GM12873 (cell line): ENCODE results near the gene SCAPER.

Experiments
- CTCF ChIP-seq: IDR thresholded peaks from 2 replicates; pipeline ENCODE4 v1.5.1; 2012; ENCODE audit warnings: low read depth, mild to moderate bottlenecking, moderate library complexity, low read length, control low read depth; ENCODE audit not compliant: insufficient read depth; ENCODE audit errors: missing control alignments

The SCAPER gene

GRCh38 chr15:76626611-76627010, 278.5 kb downstream of the SCAPER start:
- TF ChIP-seq CTCF = no peak

GRCh38 chr15:76625267-76625666, 279.9 kb downstream of the SCAPER start:
- TF ChIP-seq CTCF = no peak

- no peak for TF ChIP-seq CTCF
These were observed 290.4 kb downstream of the SCAPER start for GRCh38 chr15:76614725-76615124.

GRCh38 chr15:76588811-76589747, 316.1 kb downstream of the SCAPER start:
- no peak for TF ChIP-seq CTCF

GRCh38 chr15:76585576-76585897, 319.6 kb downstream of the SCAPER start:
- TF ChIP-seq CTCF = no peak

- no peak for TF ChIP-seq CTCF
These were observed 320.1 kb downstream of the SCAPER start for GRCh38 chr15:76584868-76585575.

- TF ChIP-seq CTCF = no peak
These were observed 322.6 kb downstream of the SCAPER start for GRCh38 chr15:76582550-76582949.
